ENCODE measurements around the gene SDK2. TPM values are rescaled to one million over a fixed set of nuclear protein-coding genes. Genes with fewer than 3 reads are reported as not detected.

The SDK2 gene
- total and polyA plus RNA-seq, 2 donors from 2014 or later, result 0.37 to 2.4 TPM

DNA sequence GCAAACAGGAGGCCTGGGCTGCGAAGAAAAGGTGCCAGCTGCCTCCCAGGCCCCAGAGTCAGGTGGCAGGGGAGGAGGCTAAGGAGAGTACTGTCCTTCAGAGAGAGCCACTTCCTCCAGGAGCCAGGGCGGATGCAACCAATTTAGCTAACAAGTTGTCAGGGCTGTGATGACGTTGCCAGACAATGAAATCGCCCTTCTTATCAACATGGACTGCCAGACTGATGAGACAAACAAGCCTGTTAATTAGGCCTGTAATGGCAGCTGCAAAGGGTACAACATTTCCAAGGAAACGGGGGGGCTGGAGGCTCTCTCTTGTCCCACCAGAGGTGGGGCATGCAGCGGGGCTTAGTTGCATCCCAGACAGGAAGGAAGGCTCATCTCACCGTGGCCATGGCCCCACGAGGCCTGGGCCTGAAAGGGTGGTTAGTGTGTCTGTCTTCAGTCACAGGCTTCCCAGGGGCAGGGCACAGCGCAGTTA, 111.8 kb downstream of the SDK2 start:
- DNase-seq (peak in 4 of 5 donors; percentile 53 to 64 (median 57)), FAIRE-seq (no peak)
- no peaks in the 10 kb centered on the region for H3K9me3 ChIP-seq (ENCODE audit: control insufficient read depth in 2 of 3, insufficient read depth in 1 of 3, low read length in 3 of 3)
- H3K36me3 ChIP-seq (ENCODE audit: control insufficient read depth in 2 of 3, insufficient read depth in 3 of 3, low read length in 3 of 3), result no peaks in the 10 kb centered on the region
- H3K4me3 ChIP-seq (ENCODE audit: low read length in 3 of 3), result no peak overlapping the region
- H3K4me1 ChIP-seq (ENCODE audit: control insufficient read depth in 2 of 3, insufficient read depth in 2 of 3, low read depth in 1 of 3, low read length in 3 of 3), result no peaks in the 10 kb centered on the region
- H3K9ac ChIP-seq (ENCODE audit: low read length in 3 of 3), result no peak overlapping the region
- H3K27ac ChIP-seq (ENCODE audit: low read depth in 2 of 2, low read length in 2 of 2), result no peak overlapping the region
- intact Hi-C loops (cut with DNase I), result no loop called here
- H3K27me3 ChIP-seq (ENCODE audit: control insufficient read depth, insufficient read depth, low read length), result no peaks in the 10 kb centered on the region
- TF ChIP-seq, protein P1, sequence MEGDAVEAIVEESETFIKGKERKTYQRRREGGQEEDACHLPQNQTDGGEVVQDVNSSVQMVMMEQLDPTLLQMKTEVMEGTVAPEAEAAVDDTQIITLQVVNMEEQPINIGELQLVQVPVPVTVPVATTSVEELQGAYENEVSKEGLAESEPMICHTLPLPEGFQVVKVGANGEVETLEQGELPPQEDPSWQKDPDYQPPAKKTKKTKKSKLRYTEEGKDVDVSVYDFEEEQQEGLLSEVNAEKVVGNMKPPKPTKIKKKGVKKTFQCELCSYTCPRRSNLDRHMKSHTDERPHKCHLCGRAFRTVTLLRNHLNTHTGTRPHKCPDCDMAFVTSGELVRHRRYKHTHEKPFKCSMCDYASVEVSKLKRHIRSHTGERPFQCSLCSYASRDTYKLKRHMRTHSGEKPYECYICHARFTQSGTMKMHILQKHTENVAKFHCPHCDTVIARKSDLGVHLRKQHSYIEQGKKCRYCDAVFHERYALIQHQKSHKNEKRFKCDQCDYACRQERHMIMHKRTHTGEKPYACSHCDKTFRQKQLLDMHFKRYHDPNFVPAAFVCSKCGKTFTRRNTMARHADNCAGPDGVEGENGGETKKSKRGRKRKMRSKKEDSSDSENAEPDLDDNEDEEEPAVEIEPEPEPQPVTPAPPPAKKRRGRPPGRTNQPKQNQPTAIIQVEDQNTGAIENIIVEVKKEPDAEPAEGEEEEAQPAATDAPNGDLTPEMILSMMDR (IDR thresholded peaks at IDR 0.05; ENCODE audit: borderline replicate concordance, extremely low read depth, insufficient read depth), result no peak

DNA sequence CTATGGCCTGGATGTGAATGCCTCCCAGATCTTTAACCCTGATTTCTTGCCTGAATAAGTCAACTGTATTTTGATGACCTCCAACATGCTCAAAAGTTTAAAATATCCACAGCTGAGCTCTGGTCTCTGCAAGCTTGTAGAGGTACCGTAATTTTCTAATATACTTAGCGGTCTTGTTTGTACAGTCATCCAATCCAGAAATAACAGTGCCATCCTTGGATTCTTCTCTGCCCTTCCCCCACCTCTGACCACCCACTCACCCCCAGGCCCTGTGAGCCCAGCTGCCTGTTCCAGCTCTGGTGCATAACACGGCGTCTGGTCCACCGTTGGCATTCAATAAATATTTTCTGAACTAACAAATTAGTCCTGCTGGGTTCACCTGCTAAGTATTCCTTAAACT, 113.1 kb downstream of the SDK2 start:
- Histone ChIP-seq H3K9ac (ENCODE audit: low read length in 3 of 3) (no peak overlapping the region), H3K27ac (ENCODE audit: low read depth in 2 of 2, low read length in 2 of 2) (no peak overlapping the region), H3K4me1 (ENCODE audit: control insufficient read depth in 2 of 3, insufficient read depth in 2 of 3, low read depth in 1 of 3, low read length in 3 of 3) (no peaks in the 10 kb centered on the region), H3K9me3 (ENCODE audit: control insufficient read depth in 2 of 3, insufficient read depth in 1 of 3, low read length in 3 of 3) (no peaks in the 10 kb centered on the region), H3K4me3 (ENCODE audit: low read length in 3 of 3) (no peak overlapping the region), H3K27me3 (ENCODE audit: control insufficient read depth, insufficient read depth, low read length) (no peaks in the 10 kb centered on the region), H3K36me3 (ENCODE audit: control insufficient read depth in 2 of 3, insufficient read depth in 3 of 3, low read length in 3 of 3) (no peaks in the 10 kb centered on the region)
- FAIRE-seq (no peak), DNase-seq (peak in 3 of 5 donors; percentile 47 to 58 (median 56))
- intact Hi-C loops (cut with DNase I), result no loop called here
- TF ChIP-seq, protein P1 (IDR thresholded peaks at IDR 0.05; ENCODE audit: borderline replicate concordance, extremely low read depth, insufficient read depth), result no peak

DNA sequence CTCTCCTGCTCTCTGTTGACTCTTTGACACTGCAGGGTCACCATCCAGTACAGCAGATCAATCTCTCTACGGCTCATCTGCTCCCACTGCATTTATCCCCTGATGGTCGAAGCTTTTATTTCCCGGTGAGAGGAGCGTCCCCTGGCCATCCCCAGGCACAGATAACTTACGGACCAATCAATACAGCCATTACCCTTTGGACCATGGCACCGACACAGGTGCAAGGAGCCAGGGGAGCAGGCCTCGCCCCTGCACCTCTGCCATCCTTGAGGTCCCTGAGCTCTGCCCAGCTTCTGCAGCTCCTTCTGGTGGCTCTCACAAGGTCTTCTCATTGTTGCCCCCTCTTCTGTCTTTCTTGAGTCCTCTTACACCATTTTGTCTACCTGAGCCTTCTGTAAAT, 115.6 kb downstream of the SDK2 start:
- intact Hi-C loops (cut with DNase I), result no loop called here
- Histone ChIP-seq H3K4me3 (ENCODE audit: low read length in 3 of 3) (no peak overlapping the region), H3K4me1 (ENCODE audit: control insufficient read depth in 2 of 3, insufficient read depth in 2 of 3, low read depth in 1 of 3, low read length in 3 of 3) (no peaks in the 10 kb centered on the region), H3K9ac (ENCODE audit: low read length in 3 of 3) (no peak overlapping the region), H3K9me3 (ENCODE audit: control insufficient read depth in 2 of 3, insufficient read depth in 1 of 3, low read length in 3 of 3) (no peaks in the 10 kb centered on the region), H3K27me3 (ENCODE audit: control insufficient read depth, insufficient read depth, low read length) (no peaks in the 10 kb centered on the region), H3K27ac (ENCODE audit: low read depth in 2 of 2, low read length in 2 of 2) (no peak overlapping the region), H3K36me3 (ENCODE audit: control insufficient read depth in 2 of 3, insufficient read depth in 3 of 3, low read length in 3 of 3) (no peaks in the 10 kb centered on the region)
- no peak for FAIRE-seq
- TF ChIP-seq, protein P1 (IDR thresholded peaks at IDR 0.05; ENCODE audit: borderline replicate concordance, extremely low read depth, insufficient read depth), result no peak
- no peak for DNase-seq

DNA sequence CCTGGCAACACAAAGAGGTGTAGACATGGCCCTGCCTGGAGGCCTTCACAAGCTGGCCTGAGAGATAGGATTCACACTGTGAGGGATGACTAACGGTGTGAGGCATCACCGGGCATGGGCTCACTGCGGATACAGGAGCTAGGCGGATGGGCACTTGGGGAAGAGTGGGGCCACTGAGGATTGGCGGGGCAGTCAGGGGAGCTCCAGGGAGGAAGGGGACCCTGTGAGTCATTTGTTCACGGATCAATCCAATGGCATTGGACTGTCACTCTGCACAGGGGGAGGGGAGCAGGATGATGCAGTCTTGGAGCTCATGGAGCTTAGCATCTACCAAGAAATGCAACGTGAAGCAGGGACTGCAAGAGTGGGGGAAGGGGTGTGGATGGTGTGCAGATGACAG, 117.3 kb downstream of the SDK2 start:
- Histone ChIP-seq H3K9me3 (ENCODE audit: control insufficient read depth in 2 of 3, insufficient read depth in 1 of 3, low read length in 3 of 3) (no peaks in the 10 kb centered on the region), H3K4me3 (ENCODE audit: low read length in 3 of 3) (no peak overlapping the region), H3K27me3 (ENCODE audit: control insufficient read depth, insufficient read depth, low read length) (no peaks in the 10 kb centered on the region), H3K9ac (ENCODE audit: low read length in 3 of 3) (no peak overlapping the region), H3K27ac (ENCODE audit: low read depth in 2 of 2, low read length in 2 of 2) (no peak overlapping the region), H3K4me1 (ENCODE audit: control insufficient read depth in 2 of 3, insufficient read depth in 2 of 3, low read depth in 1 of 3, low read length in 3 of 3) (no peaks in the 10 kb centered on the region), H3K36me3 (ENCODE audit: control insufficient read depth in 2 of 3, insufficient read depth in 3 of 3, low read length in 3 of 3) (no peaks in the 10 kb centered on the region)
- FAIRE-seq, result no peak
- TF ChIP-seq, protein P1 (IDR thresholded peaks at IDR 0.05; ENCODE audit: borderline replicate concordance, extremely low read depth, insufficient read depth), result no peak
- peak in 1 of 5 donors; percentile 29 for DNase-seq
- intact Hi-C loops (cut with DNase I), result no loop called here

Measured in kidney (tissue), 14 donors.